H1 (cell line): ENCODE results near the gene THAP10. TPM values are rescaled to one million over a fixed set of nuclear protein-coding genes. Genes with fewer than 3 reads are reported as not detected.

Experiments used
- CTCF ChIA-PET: fragments of 300-600 bp; sonication (Branson Sonifier 250); formaldehyde crosslinking; loops from one replicate; lab custom pipeline; 2021; ENCODE audit not compliant: partially characterized antibody; lab: Charles Lee
- POLR2A ChIA-PET: fragments of 300-600 bp; sonication (Branson Sonifier 250); formaldehyde crosslinking; loops from one replicate; lab custom pipeline; 2021; ENCODE audit warnings: inconsistent platforms; ENCODE audit not compliant: partially characterized antibody; lab: Charles Lee
- DNase-seq, 2 experiments: peaks; one replicate each; pipeline versions ENCODE4 v3.0.0 to v3.0.0-alpha.2; 2010 to 2022; ENCODE audit warnings: low spot score in 2 of 2, low read depth in 1 of 2, mixed read lengths in 1 of 2
- FAIRE-seq: peaks from 2 replicates; lab custom pipeline; 2011; peaks lifted over from hg19 to GRCh38; lab: Jason Lieb, UNC
- H2AFZ ChIP-seq: 2 replicates; pipeline ENCODE4 v1.8.1; 2012; ENCODE audit warnings: low read length, inconsistent platforms
- H2AK5ac ChIP-seq: 2 replicates; pipeline ENCODE4 v1.6.1; 2013; ENCODE audit warnings: low read depth, low read length
- H2BK120ac ChIP-seq: replicated peaks from 2 replicates; pipeline ENCODE3; 2013; ENCODE audit warnings: low read depth, low read length, inconsistent platforms
- H2BK12ac ChIP-seq: 2 replicates; pipeline ENCODE4 v1.6.1; 2013; ENCODE audit warnings: low read depth, low read length
- H2BK15ac ChIP-seq: 2 replicates; pipeline ENCODE4 v1.6.1; 2013; ENCODE audit warnings: low read length
- H2BK20ac ChIP-seq: 2 replicates; pipeline ENCODE4 v1.6.1; 2013; ENCODE audit warnings: low read length
- H2BK5ac ChIP-seq: 2 replicates; pipeline ENCODE4 v1.6.1; 2013; ENCODE audit warnings: low read depth, low read length
- H3K14ac ChIP-seq: 2 replicates; pipeline ENCODE4 v1.6.1; 2013; ENCODE audit warnings: inconsistent platforms; ENCODE audit not compliant: insufficient read length
- H3K18ac ChIP-seq: 2 replicates; pipeline ENCODE4 v1.6.1; 2013; ENCODE audit warnings: low read length; ENCODE audit errors: extremely low read depth
- H3K23ac ChIP-seq: 2 replicates; pipeline ENCODE4 v1.6.1; 2013; ENCODE audit warnings: inconsistent platforms; ENCODE audit not compliant: insufficient read length
- H3K23me2 ChIP-seq: 2 replicates; pipeline ENCODE4 v1.6.1; 2013; ENCODE audit warnings: low read depth, low read length
- H3K27ac ChIP-seq: 2 replicates; pipeline ENCODE4 v1.6.1; 2011; ENCODE audit warnings: low read depth, low read length, inconsistent platforms
- H3K27me3 ChIP-seq, 4 experiments: replicated peaks in 1 of 4; 1 replicate in 1 of 4; 2 replicates in 3 of 4; pipeline versions ENCODE4 v1.6.1 to v1.8.1; 2011 to 2013; ENCODE audit warnings: low read length in 3 of 4, mild to moderate bottlenecking in 3 of 4, inconsistent platforms in 2 of 4, mixed read lengths in 2 of 4, moderate library complexity in 1 of 4; ENCODE audit not compliant: control insufficient read depth in 3 of 4, insufficient read depth in 3 of 4; ENCODE audit errors: extremely low read depth in 1 of 4
- H3K36me3 ChIP-seq, 4 experiments: 2 replicates each; pipeline versions ENCODE4 v1.6.1 to v1.8.1; 2011 to 2013; ENCODE audit warnings: mild to moderate bottlenecking in 4 of 4, low read length in 3 of 4, moderate library complexity in 2 of 4, control low read depth in 1 of 4, inconsistent platforms in 1 of 4; ENCODE audit not compliant: insufficient read depth in 4 of 4, control insufficient read depth in 2 of 4
- H3K4ac ChIP-seq: replicated peaks from 2 replicates; pipeline ENCODE3; 2013; ENCODE audit warnings: low read length, low read depth, mixed read lengths, inconsistent platforms; ENCODE audit not compliant: insufficient read length
- H3K4me1 ChIP-seq, 4 experiments: replicated peaks in 1 of 4; 1 replicate in 1 of 4; 2 replicates in 3 of 4; pipeline versions ENCODE4 v1.6.1 to v1.8.1; 2011 to 2013; ENCODE audit warnings: low read length in 3 of 4, inconsistent platforms in 2 of 4, mixed read lengths in 1 of 4; ENCODE audit not compliant: insufficient read depth in 4 of 4, control insufficient read depth in 3 of 4
- H3K4me2 ChIP-seq, 2 experiments: 2 replicates each; pipeline versions ENCODE4 v1.6.1 to v1.8.1; 2011 to 2013; ENCODE audit warnings: low read depth in 2 of 2, low read length in 2 of 2, control low read depth in 1 of 2, inconsistent platforms in 1 of 2, mild to moderate bottlenecking in 1 of 2; ENCODE audit not compliant: insufficient read depth in 1 of 2
- H3K4me3 ChIP-seq, 4 experiments: fragments of 200-600, 300-600 bp in 1 of 4; sonication (generic), shearing (Covaris generic), sonication (Bioruptor Twin) in 1 of 4; 2 replicates each; pipeline versions ENCODE4 v1.5.1 to v1.8.1; 2011 to 2016; ENCODE audit warnings: low read length in 4 of 4, low read depth in 3 of 4, control low read depth in 2 of 4, inconsistent platforms in 2 of 4, mild to moderate bottlenecking in 2 of 4, mixed read lengths in 1 of 4, moderate library complexity in 1 of 4; ENCODE audit not compliant: insufficient read depth in 2 of 4; ENCODE audit errors: extremely low read depth in 1 of 4
- H3K56ac ChIP-seq: replicated peaks from 2 replicates; pipeline ENCODE3; 2013; ENCODE audit warnings: low read depth, mild to moderate bottlenecking, mixed read lengths, low read length, inconsistent platforms; ENCODE audit not compliant: insufficient read length
- H3K79me1 ChIP-seq: 2 replicates; pipeline ENCODE4 v1.6.1; 2013; ENCODE audit warnings: low read depth, low read length, control low read depth
- H3K79me2 ChIP-seq, 2 experiments: 2 replicates each; pipeline versions ENCODE4 v1.6.1 to v1.8.1; 2012 to 2013; ENCODE audit warnings: low read length in 2 of 2, mild to moderate bottlenecking in 2 of 2, inconsistent platforms in 1 of 2; ENCODE audit not compliant: insufficient read depth in 2 of 2, control insufficient read depth in 1 of 2
- H3K9ac ChIP-seq, 4 experiments: replicated peaks in 1 of 4; 1 replicate in 1 of 4; 2 replicates in 3 of 4; pipeline versions ENCODE4 v1.6.1 to v1.8.1; 2011 to 2013; ENCODE audit warnings: low read depth in 3 of 4, low read length in 3 of 4, control low read depth in 2 of 4, mild to moderate bottlenecking in 2 of 4, moderate library complexity in 2 of 4, inconsistent platforms in 1 of 4; ENCODE audit errors: extremely low read depth in 1 of 4
- H3K9me3 ChIP-seq, 2 experiments: 2 replicates each; pipeline versions ENCODE4 v1.6.1 to v1.8.1; 2012 to 2013; ENCODE audit warnings: mild to moderate bottlenecking in 2 of 2, moderate library complexity in 2 of 2, control low read depth in 1 of 2, inconsistent platforms in 1 of 2, low read depth in 1 of 2, low read length in 1 of 2, mixed read lengths in 1 of 2; ENCODE audit not compliant: insufficient read depth in 2 of 2
- H4K20me1 ChIP-seq, 2 experiments: replicated peaks in 1 of 2; 2 replicates each; pipeline versions ENCODE3 to v1.8.1; 2011 to 2013; ENCODE audit warnings: inconsistent platforms in 2 of 2, low read length in 2 of 2, mild to moderate bottlenecking in 1 of 2; ENCODE audit not compliant: insufficient read depth in 2 of 2, control insufficient read depth in 1 of 2
- H4K5ac ChIP-seq: 2 replicates; pipeline ENCODE4 v1.6.1; 2013; ENCODE audit warnings: low read length, low read depth, mixed read lengths, inconsistent platforms; ENCODE audit not compliant: insufficient read length
- H4K8ac ChIP-seq: 2 replicates; pipeline ENCODE4 v1.8.0; 2013; ENCODE audit warnings: mild to moderate bottlenecking, moderate library complexity, low read length, inconsistent platforms; ENCODE audit not compliant: insufficient read depth; ENCODE audit errors: extremely low read depth
- H4K91ac ChIP-seq: replicated peaks from 2 replicates; pipeline ENCODE3; 2013; ENCODE audit warnings: low read length, mixed read lengths, inconsistent platforms; ENCODE audit not compliant: insufficient read length
- FOSL1 ChIP-seq: IDR thresholded peaks from 2 replicates; pipeline ENCODE4 v1.6.1; 2011; ENCODE audit warnings: mild to moderate bottlenecking, low read depth, low read length, moderate library complexity; ENCODE audit not compliant: insufficient read depth
- RAD21 ChIP-seq, 2 experiments: IDR thresholded peaks in 1 of 2; conservative IDR thresholded peaks in 1 of 2; 2 replicates each; pipeline ENCODE4 v1.6.1; 2011; ENCODE audit warnings: low read depth in 2 of 2, low read length in 2 of 2, improper control_type of control experiment in 1 of 2, inconsistent platforms in 1 of 2, mild to moderate bottlenecking in 1 of 2, moderate library complexity in 1 of 2
- RFX5 ChIP-seq: IDR thresholded peaks from 2 replicates; pipeline ENCODE4 v1.6.1; 2011; ENCODE audit warnings: low read depth, low read length, improper control_type of control experiment, borderline replicate concordance
- RNF2 ChIP-seq: fragments of 200-900, 300-1000 bp; sonication (generic); IDR thresholded peaks from 2 replicates; pipeline ENCODE4 v1.7.1; 2016; ENCODE audit warnings: borderline replicate concordance, low read depth, mild to moderate bottlenecking, antibody characterized with exemption, low read length; ENCODE audit not compliant: poor library complexity, severe bottlenecking; ENCODE audit errors: missing control alignments
- RXRA ChIP-seq: IDR thresholded peaks from 2 replicates; pipeline ENCODE4 v1.6.1; 2011; ENCODE audit warnings: low read depth, mild to moderate bottlenecking, low read length, moderate library complexity; ENCODE audit not compliant: insufficient read depth
- SRF ChIP-seq: IDR thresholded peaks from 2 replicates; pipeline ENCODE4 v1.6.1; 2011; ENCODE audit warnings: mild to moderate bottlenecking, low read depth, low read length, moderate library complexity
- TAF1 ChIP-seq: IDR thresholded peaks from 2 replicates; pipeline ENCODE4 v1.6.1; 2011; ENCODE audit warnings: mild to moderate bottlenecking, low read depth, low read length
- USF2 ChIP-seq: IDR thresholded peaks from 2 replicates; pipeline ENCODE4 v1.6.1; 2011; ENCODE audit warnings: low read length, improper control_type of control experiment
- WGBS, 2 experiments: shearing (Covaris generic) in 1 of 2; methylation state at CpG; one replicate each; pipeline versions ENCODE4 v1.1.6 to v1.1.7; 2013 to 2015; ENCODE audit warnings: low lambda C conversion rate in 2 of 2, mixed read lengths in 2 of 2, inconsistent platforms in 1 of 2, low coverage in 1 of 2, missing lambda C conversion rate in 1 of 2; ENCODE audit not compliant: insufficient replicate concordance in 2 of 2, insufficient coverage in 1 of 2, insufficient read length in 1 of 2; ENCODE audit errors: extremely low coverage in 1 of 2, missing lambda C conversion rate in 1 of 2; 5-methylcytosine and 5-hydroxymethylcytosine counted together
- polyA plus RNA-seq, 7 experiments: library from polyadenylated mRNA; depleted of rRNA in 3 of 7; stranded (reverse) in 5 of 7; unstranded in 2 of 7; fragments of >200 nt in 5 of 7; fragments of 200-250 nt in 2 of 7; gene quantifications; 1 replicate in 5 of 7; 2 replicates in 1 of 7; 4 replicates in 1 of 7; pipeline versions ENCODE4 v1.2.1 to v1.2.3, GENCODE V29; 2011 to 2013; ENCODE audit warnings: missing spikeins in 2 of 7, mixed read lengths in 2 of 7
- total RNA-seq: library from RNA; stranded (reverse); fragmentation: NEBNext Ultra II Directional; extraction: Animal tissue kit (Norgen Biotek cat#: 25700); gene quantifications from 2 replicates; pipeline ENCODE4 v1.2.1, GENCODE V29; 2021
- TF ChIP-seq, protein P1 (sequence below): IDR thresholded peaks from 2 replicates; pipeline ENCODE4 v1.6.1; 2012; ENCODE audit warnings: inconsistent platforms

The THAP10 gene
- total and polyA plus RNA-seq, 2 of the 8 experiments (the other 6 are each of a cell fraction or from before 2014, with no cell fraction given): 2.8 to 4.5 TPM

GRCh38 chr15:70863450-70864218 is 28.6 kb downstream of the THAP10 start:
- no peaks in the 10 kb centered on the region for H3K9me3 ChIP-seq
- 61% methylated on average over 4 of the region's 4 CpGs; no CpG with 5 or more reads in 1 of the 2 experiments for WGBS, 2 experiments
- H2BK5ac ChIP-seq: no peak overlapping the region
- DNase-seq (no peak), FAIRE-seq (no peak)
- no peak overlapping the region for H3K4me2 ChIP-seq
- no peak overlapping the region for H3K27ac ChIP-seq
- H2BK15ac ChIP-seq: no peak overlapping the region
- no peak overlapping the region for H2BK120ac ChIP-seq
- H3K23me2 ChIP-seq: no peaks in the 10 kb centered on the region
- H2BK20ac ChIP-seq: no peak overlapping the region
- H4K91ac ChIP-seq: no peak overlapping the region
- H2BK12ac ChIP-seq: no peak overlapping the region
- H3K4me1 ChIP-seq: no peaks in the 10 kb centered on the region
- H4K20me1 ChIP-seq: no peaks in the 10 kb centered on the region
- H3K23ac ChIP-seq: no peak overlapping the region
- H4K5ac ChIP-seq: no peak overlapping the region
- ChIA-PET POLR2A (interaction anchor here (1.4 to 3.0 kb wide), 2 partner anchors 9 to 10 kb away, joined by 3 to 10 read pairs; partner anchors contain the start of gene LARP6), CTCF (interaction anchor here (0.5 to 2.9 kb wide), 8 partner anchors 11 to 709 kb away, joined by 3 to 10 read pairs (median 4); no protein-coding TSS in a partner anchor)
- no peak overlapping the region for H2AFZ ChIP-seq
- H3K18ac ChIP-seq: no peak overlapping the region
- no peaks in the 10 kb centered on the region for H3K79me2 ChIP-seq
- no peaks in the 10 kb centered on the region for H3K36me3 ChIP-seq
- H4K8ac ChIP-seq: no peak overlapping the region
- H3K79me1 ChIP-seq: no peaks in the 10 kb centered on the region
- no peak overlapping the region for H2AK5ac ChIP-seq
- H3K4ac ChIP-seq: no peak overlapping the region
- no peak overlapping the region for H3K4me3 ChIP-seq
- no peaks in the 10 kb centered on the region for H3K27me3 ChIP-seq
- no peak overlapping the region for H3K9ac ChIP-seq
- H3K14ac ChIP-seq: no peak overlapping the region
- no peak overlapping the region for H3K56ac ChIP-seq
- TF ChIP-seq RNF2 (no peak), USF2 (no peak), FOSL1 (no peak), SRF (no peak), RXRA (no peak), RAD21 (IDR thresholded peaks at IDR 0.05 in 1 of 2, conservative IDR thresholded peaks at IDR 0.05 in 1 of 2; ENCODE audit: low read depth in 2 of 2, low read length in 2 of 2) (no peak), RFX5 (no peak), TAF1 (no peak)
- TF ChIP-seq, protein P1, sequence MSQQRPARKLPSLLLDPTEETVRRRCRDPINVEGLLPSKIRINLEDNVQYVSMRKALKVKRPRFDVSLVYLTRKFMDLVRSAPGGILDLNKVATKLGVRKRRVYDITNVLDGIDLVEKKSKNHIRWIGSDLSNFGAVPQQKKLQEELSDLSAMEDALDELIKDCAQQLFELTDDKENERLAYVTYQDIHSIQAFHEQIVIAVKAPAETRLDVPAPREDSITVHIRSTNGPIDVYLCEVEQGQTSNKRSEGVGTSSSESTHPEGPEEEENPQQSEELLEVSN: no peak
